Stimulated activated CD4-positive, alpha-beta T cell treated with anti-CD3 and anti-CD28 coated beads, Interleukin-4, amount 100 ng/mL, for 48 hours (primary cell): ENCODE measurements around the gene TGFB3.

ENCODE experiments used
- DNase-seq, 2 donors: peaks; one replicate each; pipeline ENCODE4 v3.0.0-alpha.2; 2020; ENCODE audit warnings: low read depth in 2 of 2

Gene TGFB3

DNA sequence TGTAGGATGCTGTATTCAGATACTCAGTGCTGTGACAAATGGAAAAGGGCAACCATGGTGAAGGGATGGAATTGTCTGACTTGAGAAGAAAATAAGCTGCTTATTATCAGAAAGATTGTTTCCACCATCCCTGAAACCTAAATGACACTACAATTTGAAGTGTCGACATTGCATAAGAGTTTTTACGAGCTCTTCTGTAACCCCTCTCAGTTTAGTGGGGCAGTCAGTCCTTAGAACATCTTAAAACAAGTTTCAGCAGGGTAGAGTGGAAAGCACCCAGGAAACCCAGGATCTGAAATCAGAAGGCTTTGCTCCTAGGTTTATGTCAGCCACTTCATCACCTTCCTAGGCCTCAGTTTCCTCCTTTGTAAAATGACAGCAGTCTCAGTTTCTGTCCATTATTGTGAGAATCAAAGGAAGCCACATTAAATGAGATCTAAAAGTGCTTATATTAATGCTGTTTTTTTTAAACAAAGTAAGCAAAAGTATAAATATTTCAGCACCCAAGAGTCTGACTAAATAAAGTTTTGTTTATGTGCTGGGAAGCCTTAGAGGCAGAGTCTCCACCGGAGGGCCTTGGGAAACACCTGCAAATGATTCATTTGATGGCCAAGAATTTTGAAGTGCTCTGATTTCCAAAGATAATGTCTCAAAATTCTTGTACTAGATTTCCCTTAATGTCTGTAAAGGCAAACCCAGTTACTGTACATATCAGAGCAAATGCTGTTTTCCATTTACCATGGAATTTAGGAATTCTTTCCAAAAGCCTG is 5.6 kb upstream of the TGFB3 start:
- DNase-seq, result no peak

DNA sequence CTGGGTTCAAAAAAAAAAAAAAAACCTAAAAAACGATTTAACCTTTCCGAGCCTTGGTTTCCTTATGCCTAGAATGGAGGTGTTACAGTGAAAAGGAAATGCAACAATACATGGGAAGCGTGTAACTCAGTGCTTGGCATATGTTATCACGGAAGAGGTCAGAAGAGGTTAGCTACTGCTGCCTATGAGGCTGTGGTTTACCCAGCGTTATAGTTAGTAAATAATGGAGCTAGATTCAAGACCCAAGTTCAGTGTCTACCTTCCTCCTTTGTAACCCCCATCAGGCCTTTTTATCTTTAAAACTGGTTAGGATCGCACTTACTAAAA is 4.6 kb upstream of the TGFB3 start:
- no peak for DNase-seq

DNA sequence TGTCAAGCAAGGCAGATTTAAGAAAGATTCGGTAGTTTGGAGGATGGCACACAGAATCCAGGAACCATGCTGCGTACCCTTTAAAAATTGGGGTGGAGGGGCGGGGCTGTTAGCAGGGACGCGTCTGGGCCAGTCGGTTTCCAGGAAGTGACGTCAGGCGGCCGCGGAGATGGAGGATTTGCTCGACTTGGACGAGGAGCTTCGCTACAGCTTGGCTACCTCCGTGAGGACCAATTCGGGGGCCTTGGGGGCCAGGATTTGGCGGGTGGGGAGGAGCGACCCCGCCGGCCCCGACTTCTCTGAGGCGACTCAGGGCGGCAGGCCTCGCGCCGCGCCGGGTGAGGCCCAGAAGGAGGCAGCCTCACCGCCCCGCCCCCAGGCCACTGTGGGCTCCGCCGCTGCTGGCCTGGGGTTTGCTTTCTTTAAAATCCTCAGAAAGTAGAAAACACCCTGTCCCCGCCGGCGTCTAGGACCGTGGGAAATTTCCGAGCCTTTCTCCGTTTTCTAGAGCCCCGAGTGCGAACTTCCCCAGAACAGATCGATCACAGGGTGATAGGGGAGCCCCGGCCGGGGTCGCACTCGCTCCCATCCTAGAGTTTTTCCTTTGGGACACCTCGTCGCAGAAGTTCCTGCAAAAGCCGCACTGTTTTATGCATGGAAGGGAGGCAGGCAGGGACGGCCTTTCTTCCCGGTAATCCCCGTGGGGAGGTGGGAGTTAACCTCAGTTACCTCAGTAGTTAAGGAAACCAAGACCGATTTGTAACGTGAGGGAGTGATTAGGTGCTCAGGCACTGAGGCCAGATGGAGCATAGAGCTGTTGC is 4.0 kb upstream of the TGFB3 start, which contains the start of gene IFT43:
TSS of gene IFT43 (plus strand) at position 146 of the 821 bp plus-strand sequence. CDS start at position 170, 24 bp downstream.
- DNase-seq, result peak; percentile 91 to 94

DNA sequence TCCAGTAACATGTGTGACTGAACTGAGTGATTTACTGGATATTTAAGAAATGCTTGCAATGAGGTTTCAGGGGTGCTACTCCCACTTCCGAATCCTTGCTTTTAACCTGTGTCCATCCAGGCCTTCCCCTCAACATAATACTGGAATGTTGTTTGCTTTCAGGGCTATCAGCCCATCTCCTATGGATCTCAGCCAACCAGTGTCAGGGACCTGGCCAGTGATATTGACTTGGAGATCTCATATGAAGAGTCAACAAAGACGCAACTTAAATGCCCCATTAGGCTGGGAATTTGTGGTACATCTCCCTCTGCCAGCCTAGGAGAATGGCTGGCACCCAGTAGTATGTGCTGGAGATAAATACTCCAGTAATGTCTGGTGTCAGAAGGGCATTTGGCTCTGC is 2.9 kb upstream of the TGFB3 start:
- no peak for DNase-seq

DNA sequence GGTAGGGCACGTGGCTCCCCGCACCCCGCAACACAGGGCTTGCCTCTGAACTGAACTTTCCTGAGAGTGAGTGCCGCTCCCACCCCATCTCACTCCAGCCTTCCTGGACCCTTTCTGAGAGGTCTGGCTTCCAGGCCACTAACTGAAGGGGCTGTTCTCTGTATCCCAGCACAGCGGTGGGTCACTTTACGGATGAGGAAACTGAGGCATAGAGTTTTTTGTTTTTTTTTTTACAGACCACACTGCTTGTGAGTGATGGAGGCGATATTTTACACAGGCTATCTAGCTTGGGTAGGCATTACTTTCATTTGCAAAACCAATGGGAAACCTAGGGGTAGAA is 1.2 kb upstream of the TGFB3 start:
- DNase-seq, result no peak

DNA sequence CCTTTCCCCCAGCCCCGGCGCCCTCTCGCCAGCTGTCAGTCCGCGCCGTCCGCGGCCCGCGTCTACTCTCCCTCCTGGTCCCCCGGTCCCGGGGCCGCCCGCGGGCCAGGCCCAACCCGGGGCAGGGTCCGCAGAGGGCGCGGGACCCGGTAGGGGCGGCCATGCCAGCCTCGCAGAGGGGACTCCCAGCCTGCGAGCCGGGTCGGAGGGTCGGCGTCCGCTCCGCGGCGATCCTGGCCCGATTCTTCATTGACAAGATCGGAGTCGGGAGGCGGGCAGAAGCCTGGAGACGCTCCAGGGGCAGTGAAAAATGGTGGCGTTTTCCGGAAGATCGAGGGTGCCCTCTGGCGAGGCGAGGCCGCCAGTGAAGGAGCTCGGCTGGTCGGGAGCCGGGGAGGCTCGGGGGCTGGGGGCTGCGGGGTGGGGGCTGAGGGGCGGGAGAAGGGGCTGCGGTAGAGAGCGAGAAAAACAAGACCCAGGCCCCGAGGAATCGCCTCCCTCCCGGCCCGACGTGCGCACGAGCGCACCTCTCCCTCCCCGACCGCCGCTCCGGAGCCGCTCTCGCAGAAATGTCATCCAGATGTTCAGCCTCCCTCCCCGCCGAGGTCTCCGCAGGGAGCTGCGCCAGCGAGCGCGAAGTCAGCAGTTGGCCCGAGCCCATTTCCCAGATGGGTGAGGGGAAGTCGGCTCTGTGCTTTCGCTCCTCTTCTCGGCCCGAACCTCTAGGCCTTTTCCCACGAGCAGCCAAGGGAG is 647 bp upstream of the TGFB3 start:
- DNase-seq, result peak; percentile 58 to 60

DNA sequence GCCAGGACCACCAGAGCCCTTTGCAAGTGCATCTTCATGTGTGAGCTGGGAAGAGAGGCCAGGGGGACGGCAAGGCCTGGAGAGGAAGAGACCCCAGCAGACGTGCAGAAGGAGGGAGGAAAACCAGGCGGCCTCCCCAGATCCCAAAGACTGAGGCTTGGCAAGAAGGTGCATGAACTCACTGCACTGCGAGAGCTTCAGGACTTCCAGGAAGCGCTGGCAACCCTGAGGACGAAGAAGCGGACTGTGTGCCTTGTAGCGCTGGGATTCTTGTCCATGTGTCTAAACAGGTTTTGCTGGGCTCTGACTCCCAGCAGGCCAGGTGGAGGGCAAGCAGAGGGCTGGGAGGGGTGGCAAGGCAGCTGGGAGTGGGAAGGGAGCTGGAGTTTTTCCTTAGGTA is 939 bp downstream of the TGFB3 start:
- no peak for DNase-seq

DNA sequence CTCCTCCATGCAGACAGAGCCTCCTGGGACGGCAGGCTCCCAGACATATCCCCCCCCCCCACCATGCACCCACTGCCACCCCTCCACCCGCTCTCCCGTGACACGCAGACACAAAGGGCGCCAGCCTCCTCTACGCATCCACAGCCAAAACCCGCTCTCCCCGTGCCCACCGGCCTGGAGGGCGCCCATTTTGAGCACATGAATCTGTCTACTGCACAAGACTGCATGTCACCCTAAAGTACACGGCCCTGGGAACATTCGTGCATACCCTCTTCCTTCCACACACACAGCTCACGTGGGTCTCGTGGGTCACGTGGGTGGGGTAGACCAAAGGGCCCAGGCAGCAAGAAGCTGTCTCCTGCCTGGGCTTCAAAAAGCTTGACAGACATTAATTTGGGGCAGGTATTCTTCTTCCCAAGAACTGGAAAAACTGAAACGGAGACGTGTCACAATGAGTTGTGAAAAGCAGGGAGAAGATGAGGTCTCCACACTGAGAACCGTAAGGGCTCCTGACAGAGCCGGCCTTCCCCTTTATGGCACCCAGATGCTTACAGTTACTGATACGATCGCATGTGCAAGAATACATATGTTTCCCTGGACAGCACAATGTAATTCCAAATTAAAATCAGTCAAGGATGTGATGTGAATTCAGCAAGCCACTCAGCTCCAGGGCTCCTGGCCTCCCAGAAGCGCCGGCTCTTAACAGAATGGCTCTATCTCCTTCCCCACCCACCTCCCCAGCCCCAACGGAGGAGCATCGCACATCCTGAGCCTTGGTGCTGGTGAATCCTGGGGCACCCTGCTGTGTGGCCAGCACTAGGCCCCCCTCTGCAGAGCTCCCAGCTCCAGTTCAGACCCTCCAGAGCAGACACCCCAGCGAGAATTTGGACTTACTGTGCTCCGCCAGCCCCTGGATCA is 1.9 kb downstream of the TGFB3 start:
- no peak for DNase-seq

DNA sequence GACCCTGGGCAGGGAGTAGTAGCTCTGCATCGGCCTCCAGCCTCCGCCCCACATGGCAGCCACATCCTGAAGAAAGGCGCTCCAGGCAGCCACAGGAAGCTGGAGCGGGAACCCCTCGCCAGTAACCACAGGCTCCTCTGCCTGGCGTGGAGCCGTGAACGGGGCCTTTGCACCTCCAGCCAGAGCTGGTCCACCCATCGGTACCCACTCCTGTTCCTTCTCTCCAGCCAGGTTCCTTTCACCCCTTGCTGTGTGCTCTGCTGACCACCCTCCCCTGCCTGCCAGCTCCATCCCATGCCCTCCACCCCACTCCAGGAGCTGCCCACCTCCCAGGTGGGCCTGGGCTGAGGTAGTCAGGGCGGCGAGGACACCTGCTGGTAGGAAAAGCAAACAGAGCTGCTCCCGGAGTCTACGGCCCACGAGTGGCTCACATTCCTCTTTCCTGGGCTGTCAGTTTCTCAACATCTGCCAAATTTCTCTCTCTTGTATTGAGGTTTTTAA is 2.7 kb downstream of the TGFB3 start:
- peak in 1 of 2 donors; percentile 18 for DNase-seq

DNA sequence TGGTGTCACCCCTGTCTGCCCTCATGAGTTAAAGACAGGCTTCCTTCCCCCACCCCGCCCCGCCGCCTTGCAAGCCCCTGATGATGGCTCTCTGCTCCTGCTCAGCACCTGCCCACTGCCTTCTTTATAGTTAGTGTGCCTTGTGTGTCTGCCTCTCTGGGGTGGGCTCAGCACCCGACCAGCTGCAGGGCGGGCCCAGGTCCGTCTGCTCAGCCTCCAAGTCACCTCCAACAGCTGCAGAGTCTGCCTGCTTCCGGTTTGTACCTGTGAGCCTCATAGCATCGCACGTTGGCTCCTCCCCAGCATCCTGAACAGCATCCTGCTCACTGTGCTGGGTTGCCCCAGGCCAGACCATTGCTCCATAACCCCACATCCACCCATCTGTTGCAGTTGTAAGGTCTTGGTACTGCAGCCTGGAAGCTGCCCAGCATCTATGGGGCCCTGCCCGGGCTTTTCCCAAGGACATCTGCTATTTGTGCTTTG is 3.5 kb downstream of the TGFB3 start:
- no peak for DNase-seq

DNA sequence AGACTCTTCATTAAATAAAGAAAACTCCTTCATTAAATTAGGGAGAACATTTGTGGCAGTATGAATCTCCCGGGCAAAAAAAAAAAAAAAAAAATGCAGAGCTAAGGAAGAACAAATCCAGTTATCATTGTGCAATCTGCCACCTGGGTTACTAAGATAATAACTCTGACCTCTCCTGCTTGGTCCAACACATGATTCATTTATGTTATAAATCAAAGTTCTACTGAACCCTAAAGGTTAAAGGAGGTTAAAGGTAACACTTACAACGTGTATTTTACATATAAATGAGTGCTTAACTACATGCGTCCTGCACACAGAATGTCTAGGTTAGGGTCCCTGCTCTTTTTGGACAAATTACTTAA is 4.2 kb downstream of the TGFB3 start:
- no peak for DNase-seq

DNA sequence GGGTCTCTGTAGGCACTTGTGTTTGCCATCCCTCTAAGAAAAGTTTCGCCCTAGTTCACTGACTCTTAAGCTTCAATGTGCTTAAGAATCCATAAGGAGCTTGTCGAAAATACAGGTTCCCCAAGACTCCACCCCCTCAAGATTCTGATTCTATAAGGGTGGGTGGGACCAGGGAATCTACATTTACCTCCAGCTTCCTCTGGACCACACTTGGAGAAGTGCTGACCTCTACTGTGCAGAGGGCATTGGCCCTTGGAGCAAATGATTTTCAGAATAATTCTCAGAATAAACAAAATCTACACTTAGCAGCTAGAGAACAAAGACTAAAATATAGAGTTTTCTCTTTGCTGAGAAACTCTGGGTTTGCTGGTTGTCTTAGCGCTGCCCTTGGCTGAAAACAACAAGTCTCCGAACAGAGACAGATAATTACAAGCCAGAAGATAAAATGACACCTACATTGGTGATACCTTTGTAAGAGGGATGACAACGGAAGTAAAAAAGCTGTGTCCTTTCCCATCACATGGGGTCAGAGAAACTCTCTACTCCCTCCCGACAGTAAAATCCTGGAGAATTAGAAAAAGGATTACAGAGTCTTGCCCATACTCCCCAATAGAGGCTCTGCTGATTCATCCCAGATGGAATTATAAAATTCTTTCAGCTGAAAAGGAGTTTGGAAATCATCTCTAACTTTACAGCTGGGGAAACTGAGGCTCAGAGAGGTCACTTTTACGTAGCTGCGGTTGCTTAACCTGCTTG is 4.8 kb downstream of the TGFB3 start:
- DNase-seq, result no peak

DNA sequence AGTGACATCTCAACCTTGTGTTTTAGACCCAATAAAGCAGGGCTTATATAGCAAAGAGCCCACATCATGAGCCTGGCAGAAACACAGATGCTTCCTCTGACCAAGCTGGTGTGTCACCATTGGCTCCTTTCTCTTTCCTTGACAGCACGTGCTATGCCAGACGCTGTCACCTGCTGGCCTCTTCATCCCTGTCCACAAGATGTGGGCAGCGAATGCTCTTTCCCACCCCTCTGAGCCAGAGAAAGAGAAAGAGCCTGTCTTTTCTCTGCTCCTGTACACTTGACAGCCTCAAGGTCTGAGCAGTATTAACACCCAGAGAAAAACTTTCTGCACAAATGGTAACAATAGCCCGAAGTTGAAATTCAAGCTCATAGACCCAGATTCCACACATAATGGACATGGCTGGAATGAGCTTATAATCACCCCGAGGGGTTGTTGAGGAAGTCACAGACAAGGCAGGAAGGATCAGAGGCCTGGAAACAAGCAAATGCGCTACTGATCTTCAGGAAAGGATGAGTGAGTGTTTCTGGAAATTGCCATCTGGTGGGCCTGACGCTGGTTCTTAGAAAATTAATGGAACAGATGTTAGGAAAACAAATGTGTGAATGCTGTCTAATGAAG is 8.9 kb downstream of the TGFB3 start:
- no peak for DNase-seq

DNA sequence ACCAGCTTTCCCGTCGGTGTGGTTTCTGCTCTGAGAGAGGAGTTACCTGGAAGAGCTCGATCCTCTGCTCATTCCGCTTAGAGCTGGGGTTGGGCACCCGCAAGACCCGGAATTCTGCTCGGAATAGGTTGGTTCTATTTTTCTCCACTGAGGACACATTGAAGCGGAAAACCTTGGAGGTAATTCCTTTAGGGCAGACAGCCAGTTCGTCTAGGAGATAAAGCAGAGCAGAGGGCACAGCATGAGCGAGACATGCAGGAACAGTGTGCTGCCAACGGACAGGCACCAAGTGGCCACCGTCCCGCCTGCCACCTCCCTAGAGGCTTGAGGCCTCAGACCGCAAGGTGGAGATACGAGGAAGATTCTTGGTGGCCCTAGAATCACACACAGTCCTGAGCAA is 10.3 kb downstream of the TGFB3 start:
- DNase-seq, result no peak

DNA sequence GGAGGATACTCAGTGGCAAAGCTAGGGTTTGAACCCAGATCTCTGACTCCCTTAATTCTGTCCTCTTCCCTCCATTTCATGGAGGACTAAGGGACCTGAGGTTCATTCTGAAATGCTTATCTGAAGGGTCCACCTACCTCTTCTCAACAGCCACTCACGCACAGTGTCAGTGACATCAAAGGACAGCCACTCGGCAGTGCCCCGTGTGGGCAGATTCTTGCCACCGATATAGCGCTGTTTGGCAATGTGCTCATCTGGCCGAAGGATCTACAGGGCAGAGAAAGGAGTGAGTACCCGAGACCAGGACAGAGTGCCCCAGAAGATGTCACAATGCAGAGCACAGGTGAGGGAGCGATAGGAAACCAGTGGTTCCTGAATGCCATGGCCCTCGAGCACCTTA is 10.8 kb downstream of the TGFB3 start:
- DNase-seq, result no peak

DNA sequence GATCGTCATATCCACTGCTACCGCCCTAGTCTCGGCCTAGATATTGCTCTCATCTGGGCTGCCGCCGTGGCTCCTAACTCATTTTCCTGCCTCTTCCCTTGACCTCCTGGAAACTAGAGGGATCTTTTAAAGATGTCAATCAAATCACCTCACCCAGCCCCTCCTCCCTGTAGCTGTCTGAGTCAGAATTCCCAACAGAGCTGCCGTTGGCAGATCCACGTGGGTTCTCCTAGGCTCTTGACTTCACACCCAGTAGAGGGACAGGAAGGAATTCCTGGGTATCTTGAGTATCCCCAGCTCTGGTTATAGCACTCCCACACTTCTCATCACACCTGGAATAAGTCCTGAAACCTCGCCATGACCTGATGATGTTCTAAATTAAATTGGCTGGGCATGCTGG is 11.9 kb downstream of the TGFB3 start:
- no peak for DNase-seq

DNA sequence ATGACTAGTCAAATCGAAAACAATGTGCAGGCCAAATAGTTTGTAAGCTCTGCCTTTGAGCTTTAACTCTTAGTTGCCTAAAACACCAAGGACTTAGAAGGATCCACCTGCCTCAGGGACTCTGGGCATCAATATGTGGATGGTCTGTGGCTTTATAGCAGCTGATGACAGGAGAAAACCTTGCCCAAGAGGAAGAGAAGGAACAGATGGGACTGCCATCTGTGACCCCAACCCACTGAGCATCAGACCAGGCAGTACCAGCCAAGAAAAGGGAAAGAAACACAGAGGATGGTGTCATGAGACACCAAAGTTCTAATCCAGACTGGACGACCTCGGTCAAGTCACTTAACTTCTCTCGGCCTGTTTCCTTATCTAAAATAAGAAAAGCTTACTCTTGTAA is 12.7 kb downstream of the TGFB3 start:
- no peak for DNase-seq

DNA sequence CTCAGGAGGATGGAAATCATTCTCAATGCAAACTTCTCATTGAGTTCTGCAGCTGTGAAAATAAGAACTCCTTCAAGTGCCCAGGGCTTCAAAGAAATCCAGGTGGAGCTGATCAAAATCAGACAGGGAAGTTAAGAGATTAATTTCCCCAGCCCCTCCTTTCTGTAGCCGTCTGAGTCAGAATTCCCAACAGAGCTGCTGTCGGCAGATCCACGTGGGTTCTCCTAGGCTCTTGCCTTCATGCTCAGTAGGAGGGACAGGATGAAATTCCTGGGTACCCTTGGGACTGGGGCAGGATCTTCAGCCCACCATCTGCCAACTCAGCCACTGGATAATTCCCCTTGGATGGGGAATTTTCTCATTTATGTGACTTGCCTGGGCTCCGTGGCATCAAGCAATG is 13.3 kb downstream of the TGFB3 start:
- no peak for DNase-seq

DNA sequence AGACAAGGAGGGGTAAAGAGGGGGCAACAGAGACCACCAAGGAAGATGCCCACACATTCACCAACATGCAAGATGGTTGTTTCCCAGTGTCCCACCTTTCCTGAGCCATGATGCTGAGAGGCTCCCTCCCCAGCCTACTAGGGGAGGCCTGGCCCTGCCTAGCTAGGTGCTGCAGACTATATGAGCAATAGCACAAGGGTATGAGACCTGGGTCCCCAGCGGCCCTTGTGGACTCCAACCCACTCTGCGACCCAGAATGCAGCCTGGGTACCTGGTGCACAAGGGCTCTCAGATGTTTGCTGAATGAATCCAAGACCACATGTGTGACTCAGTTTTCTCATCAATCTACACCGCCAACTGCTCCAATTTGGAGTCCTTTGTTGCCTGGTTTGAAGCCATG is 13.9 kb downstream of the TGFB3 start:
- no peak for DNase-seq

DNA sequence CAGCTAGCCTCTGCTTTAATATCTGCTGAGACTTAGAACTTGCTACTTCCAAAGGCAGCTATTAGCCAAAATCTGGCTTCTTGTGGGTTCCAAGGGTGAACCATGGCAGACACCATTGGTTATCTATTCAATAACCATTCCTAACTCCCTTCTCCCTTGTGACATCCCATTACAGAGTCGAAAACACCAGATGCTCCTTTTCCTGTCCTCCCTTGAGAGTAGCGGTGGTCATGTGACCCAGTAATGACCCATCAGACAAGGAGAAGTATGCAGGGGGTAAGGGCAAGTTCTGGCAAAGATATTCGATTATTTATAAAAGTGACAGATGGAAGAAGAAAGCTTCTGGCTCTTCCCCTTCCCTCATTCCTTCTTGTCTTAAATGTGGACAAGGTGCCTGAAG is 20.1 kb downstream of the TGFB3 start:
- DNase-seq, result no peak
